ENCODE measurements around the gene FOLR2.

FOLR2 gene

GRCh38 chr11:72208281-72208680 is 8.3 kb upstream of the FOLR2 start:
- DNase-seq, result no peak

GRCh38 chr11:72209101-72209500 is 7.5 kb upstream of the FOLR2 start:
- DNase-seq, result no peak

GRCh38 chr11:72217841-72218240 is 1.2 kb downstream of the FOLR2 start:
- no peak for DNase-seq

GRCh38 chr11:72218251-72218745 is 1.7 kb downstream of the FOLR2 start:
- no peak for DNase-seq

- no peak for DNase-seq
Measured at GRCh38 chr11:72220696-72221363, 4.2 kb downstream of the FOLR2 start.

GRCh38 chr11:72221386-72222075 is 4.9 kb downstream of the FOLR2 start:
- no peak for DNase-seq

- DNase-seq, result no peak
Measured at GRCh38 chr11:72222106-72222891, 5.7 kb downstream of the FOLR2 start.

GRCh38 chr11:72222907-72223614 is 6.5 kb downstream of the FOLR2 start:
- peak; percentile 73 for DNase-seq

- no peak for DNase-seq
Measured at GRCh38 chr11:72223615-72224563, 7.3 kb downstream of the FOLR2 start.

- no peak for DNase-seq
Measured at GRCh38 chr11:72224564-72225410, 8.2 kb downstream of the FOLR2 start, which contains the start of gene INPPL1. Gene INPPL1, plus strand, starts transcription at chr11:72224767. Its CDS starts 218 bp downstream, at chr11:72224985.

- DNase-seq, result no peak
Measured at GRCh38 chr11:72225411-72225951, 8.9 kb downstream of the FOLR2 start.

GRCh38 chr11:72226701-72227100 is 10.1 kb downstream of the FOLR2 start:
- no peak for DNase-seq

- no peak for DNase-seq
Measured at GRCh38 chr11:72227316-72228228, 11.0 kb downstream of the FOLR2 start.

GRCh38 chr11:72228229-72228843 is 11.7 kb downstream of the FOLR2 start:
- DNase-seq, result no peak

- no peak for DNase-seq
Measured at GRCh38 chr11:72228844-72229231, 12.2 kb downstream of the FOLR2 start.

- DNase-seq, result no peak
Measured at GRCh38 chr11:72229336-72229924, 12.8 kb downstream of the FOLR2 start.

- DNase-seq, result no peak
Measured at GRCh38 chr11:72229925-72230763, 13.6 kb downstream of the FOLR2 start.

Measured in amniotic stem cell (primary cell).